Limb (tissue), 2 donors: ENCODE results near the gene COL4A5.

Experiments
- DNase-seq, 2 donors: peaks; one replicate each; pipeline ENCODE4 v3.0.0-alpha.2; 2016; ENCODE audit errors: extremely low spot score in 2 of 2

COL4A5 gene

DNA sequence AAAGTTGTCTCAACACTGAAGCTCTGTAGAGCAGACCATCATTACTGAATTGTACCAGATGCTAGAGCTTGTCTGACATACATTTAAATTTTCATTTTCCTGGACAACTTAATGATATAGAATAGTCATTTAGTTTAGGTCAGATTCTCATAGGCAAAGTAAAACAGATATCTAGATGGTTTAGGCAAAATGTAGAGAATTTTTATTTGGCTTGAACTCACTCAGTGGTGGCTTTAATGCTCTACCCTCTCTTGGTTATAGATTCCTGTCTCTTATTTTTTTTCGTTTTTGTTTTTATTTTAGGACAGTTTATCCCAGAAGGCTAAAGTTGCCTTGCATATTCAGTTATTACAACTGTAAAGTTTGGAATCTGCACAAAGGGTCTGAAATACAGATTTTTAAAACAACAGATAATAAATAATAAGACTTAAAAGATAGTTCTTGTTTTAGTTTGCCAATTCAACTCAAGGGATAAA lies 300.7 kb downstream of the COL4A5 start:
- no peak for DNase-seq
